Esophagus squamous epithelium (tissue), 4 donors: ENCODE results near the gene CLTA.
"Not testable (repeated sequence)": the region's sequence is repeated elsewhere in the genome, so short reads cannot be mapped to it uniquely, and the experiment has no call there.

Experiments used
- POLR2A ChIP-seq, 4 donors: fragments of 450-650 bp; IDR thresholded peaks; one replicate each; pipeline ENCODE4 v1.6.1; 2017; ENCODE audit warnings: antibody characterized with exemption in 4 of 4, mild to moderate bottlenecking in 4 of 4, moderate library complexity in 3 of 4
- TF ChIP-seq, protein P1 (sequence below), 6 experiments: fragments of 450-650 bp in 4 of 6; fragments of 200-600 bp in 2 of 6; sonication (generic) in 2 of 6; IDR thresholded peaks; one replicate each; pipeline ENCODE4 v1.5.1; 2016 to 2019; ENCODE audit warnings: antibody characterized with exemption in 6 of 6, mild to moderate bottlenecking in 4 of 6, moderate library complexity in 4 of 6

DNA sequence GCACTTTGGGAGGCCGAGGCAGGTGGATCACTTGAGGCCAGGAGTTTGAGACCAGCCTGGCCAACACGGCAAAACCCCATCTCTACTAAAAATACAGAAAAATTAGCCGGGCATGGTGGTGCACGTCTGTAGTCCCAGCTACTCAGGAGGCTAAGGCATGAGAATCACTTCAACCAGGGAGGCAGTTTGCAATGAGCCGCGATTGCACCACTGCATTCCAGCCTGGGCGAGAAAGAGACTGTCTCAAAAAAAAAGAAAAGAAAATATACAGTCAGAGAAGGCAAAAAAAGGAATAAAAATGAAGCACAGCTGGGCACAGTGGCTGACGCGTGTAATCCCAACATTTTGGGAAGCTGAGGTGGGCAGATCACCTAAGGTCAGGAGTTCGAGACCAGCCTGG, 14.2 kb upstream of the CLTA start:
- TF ChIP-seq POLR2A (IDR thresholded peaks at IDR 0.05) = not testable (repeated sequence)
- TF ChIP-seq, protein P1, sequence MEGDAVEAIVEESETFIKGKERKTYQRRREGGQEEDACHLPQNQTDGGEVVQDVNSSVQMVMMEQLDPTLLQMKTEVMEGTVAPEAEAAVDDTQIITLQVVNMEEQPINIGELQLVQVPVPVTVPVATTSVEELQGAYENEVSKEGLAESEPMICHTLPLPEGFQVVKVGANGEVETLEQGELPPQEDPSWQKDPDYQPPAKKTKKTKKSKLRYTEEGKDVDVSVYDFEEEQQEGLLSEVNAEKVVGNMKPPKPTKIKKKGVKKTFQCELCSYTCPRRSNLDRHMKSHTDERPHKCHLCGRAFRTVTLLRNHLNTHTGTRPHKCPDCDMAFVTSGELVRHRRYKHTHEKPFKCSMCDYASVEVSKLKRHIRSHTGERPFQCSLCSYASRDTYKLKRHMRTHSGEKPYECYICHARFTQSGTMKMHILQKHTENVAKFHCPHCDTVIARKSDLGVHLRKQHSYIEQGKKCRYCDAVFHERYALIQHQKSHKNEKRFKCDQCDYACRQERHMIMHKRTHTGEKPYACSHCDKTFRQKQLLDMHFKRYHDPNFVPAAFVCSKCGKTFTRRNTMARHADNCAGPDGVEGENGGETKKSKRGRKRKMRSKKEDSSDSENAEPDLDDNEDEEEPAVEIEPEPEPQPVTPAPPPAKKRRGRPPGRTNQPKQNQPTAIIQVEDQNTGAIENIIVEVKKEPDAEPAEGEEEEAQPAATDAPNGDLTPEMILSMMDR (IDR thresholded peaks at IDR 0.05) = not testable (repeated sequence)
